Measurements from ENCODE around the gene RNF114. TPM values are rescaled to one million over a fixed set of nuclear protein-coding genes. Genes with fewer than 3 reads are reported as not detected.
"Not testable (repeated sequence)": the region's sequence is repeated elsewhere in the genome, so short reads cannot be mapped to it uniquely, and the experiment has no call there.

RNF114 gene
- total RNA-seq, 2 donors from 2014 or later: 99.2 to 113 TPM

GRCh38 chr20:49998478-49999188 lies 62.4 kb downstream of the RNF114 start:
- Mint-ChIP-seq H3K4me1 (ENCODE audit: low read depth) (peaks cover 35% of the 10 kb centered on the region), H3K27me3 (ENCODE audit: low read depth) (peaks cover 11% of the 10 kb centered on the region)
- H3K4me3 Mint-ChIP-seq; DNase-seq; H3K27ac Mint-ChIP-seq; H3K36me3 Mint-ChIP-seq (ENCODE audit: insufficient read depth in 2 of 2); ATAC-seq (replicated peaks in 1 of 2); H3K9me3 Mint-ChIP-seq: not testable (repeated sequence)

GRCh38 chr20:49999329-49999728 lies 63.1 kb downstream of the RNF114 start:
- Mint-ChIP-seq H3K4me3 (peak overlapping the region in 1 of 2 donors; percentile 13), H3K27me3 (ENCODE audit: low read depth) (peaks cover 11% of the 10 kb centered on the region), H3K36me3 (ENCODE audit: insufficient read depth in 2 of 2) (no peaks in the 10 kb centered on the region), H3K9me3 (no peaks in the 10 kb centered on the region), H3K4me1 (ENCODE audit: low read depth) (peaks cover 35% of the 10 kb centered on the region), H3K27ac (no peak overlapping the region)
- peak; percentile 68 to 71 for DNase-seq
- peak; percentile 80 to 83 for ATAC-seq (replicated peaks in 1 of 2)

- H3K4me3 Mint-ChIP-seq; ATAC-seq (replicated peaks in 1 of 2); H3K36me3 Mint-ChIP-seq (ENCODE audit: insufficient read depth in 2 of 2); H3K9me3 Mint-ChIP-seq; DNase-seq; H3K27ac Mint-ChIP-seq: not testable (repeated sequence)
- Mint-ChIP-seq H3K4me1 (ENCODE audit: low read depth) (peaks cover 42% of the 10 kb centered on the region), H3K27me3 (ENCODE audit: low read depth) (peaks cover 18% of the 10 kb centered on the region)
Measured at GRCh38 chr20:50000548-50001222, 64.5 kb downstream of the RNF114 start.

- H3K27ac Mint-ChIP-seq: peak overlapping the region; percentile 36
- peaks cover 20% of the 10 kb centered on the region for H3K27me3 Mint-ChIP-seq (ENCODE audit: low read depth)
- H3K36me3 Mint-ChIP-seq (ENCODE audit: insufficient read depth in 2 of 2): no peaks in the 10 kb centered on the region
- H3K4me1 Mint-ChIP-seq (ENCODE audit: low read depth): peaks cover 45% of the 10 kb centered on the region
- ATAC-seq (replicated peaks in 1 of 2) (peak; percentile 28 to 71), DNase-seq (peak; percentile 13 to 44)
- no peak overlapping the region for H3K4me3 Mint-ChIP-seq
- H3K9me3 Mint-ChIP-seq: no peaks in the 10 kb centered on the region
Measured at GRCh38 chr20:50001784-50002311, 65.7 kb downstream of the RNF114 start.

GRCh38 chr20:50003253-50003656 lies 67.1 kb downstream of the RNF114 start:
- no peak overlapping the region for H3K4me3 Mint-ChIP-seq
- ATAC-seq (replicated peaks in 1 of 2) (peak; percentile 53 to 78), DNase-seq (no peak)
- no peaks in the 10 kb centered on the region for H3K36me3 Mint-ChIP-seq (ENCODE audit: insufficient read depth in 2 of 2)
- peaks cover 45% of the 10 kb centered on the region for H3K4me1 Mint-ChIP-seq (ENCODE audit: low read depth)
- no peaks in the 10 kb centered on the region for H3K9me3 Mint-ChIP-seq
- H3K27me3 Mint-ChIP-seq (ENCODE audit: low read depth): peaks cover 9% of the 10 kb centered on the region
- H3K27ac Mint-ChIP-seq: no peak overlapping the region

Other genes starting within 250 kb of the RNF114 start
- 10 to 100 TPM; 14.8 to 27.3 TPM for gene B4GALT5, start 222.5 kb upstream of the RNF114 start, total RNA-seq
- 10 to 100 TPM; 19.0 to 19.9 TPM for gene SLC9A8, start 123.6 kb upstream of the RNF114 start, total RNA-seq
- gene SPATA2, start 20.9 kb upstream of the RNF114 start, total RNA-seq: 10 to 100 TPM; 10.6 to 10.8 TPM
- 1 to 10 TPM; 1.3 TPM for gene SNAI1, start 46.6 kb downstream of the RNF114 start, total RNA-seq
- 100 to 1,000 TPM; 150 to 176 TPM for gene UBE2V1, start 176.8 kb downstream of the RNF114 start, total RNA-seq
- 10 to 100 TPM; 14.4 to 17.9 TPM for gene PEDS1, start 217.3 kb downstream of the RNF114 start, total RNA-seq

Measured in activated T-cell treated with anti-CD3 and anti-CD28 coated beads, Interleukin-2, amount 50 U/mL, for 72 hours (primary cell).